Natural killer cell treated with Interleukin-12 subunit alpha and Interleukin-12 subunit beta and Interleukin-15 and Interleukin-18, amount 100 ng/mL, for 72 hours (primary cell): ENCODE measurements around the gene LDLRAD2. TPM values are rescaled to one million over a fixed set of nuclear protein-coding genes. Genes with fewer than 3 reads are reported as not detected.
A peak's percentile ranks its signal among the peaks of the same experiment; 100 is the strongest.

ENCODE experiments used
- ATAC-seq, 2 donors: fragments of 150-1000 bp; cut with Tn5 transposase in 1 of 2; sonication (Bioruptor Pico), chemical (Tn5 transposase) in 1 of 2; 2 replicates each; pipeline ENCODE4 v1.10.0; 2021
- DNase-seq: peaks from one replicate; pipeline ENCODE4 v3.0.0; 2022; ENCODE audit warnings: low spot score
- H3K27ac Mint-ChIP-seq, 2 donors: 1 replicate in 1 of 2; 2 replicates in 1 of 2; pipeline ENCODE4 v1.8.0; 2022; ENCODE audit warnings: mixed read lengths in 2 of 2, mild to moderate bottlenecking in 1 of 2, moderate library complexity in 1 of 2
- H3K27me3 Mint-ChIP-seq, 2 donors: 1 replicate in 1 of 2; 2 replicates in 1 of 2; pipeline ENCODE4 v1.8.0; 2022; ENCODE audit warnings: mixed read lengths in 2 of 2
- H3K36me3 Mint-ChIP-seq: one replicate; pipeline ENCODE4 v1.8.0; 2022; ENCODE audit warnings: mixed read lengths
- H3K4me1 Mint-ChIP-seq, 2 donors: 1 replicate in 1 of 2; 2 replicates in 1 of 2; pipeline ENCODE4 v1.8.0; 2022; ENCODE audit warnings: low read depth in 2 of 2, mixed read lengths in 2 of 2, mild to moderate bottlenecking in 1 of 2
- H3K4me3 Mint-ChIP-seq: one replicate; pipeline ENCODE4 v1.8.0; 2022; ENCODE audit warnings: mixed read lengths
- H3K9me3 Mint-ChIP-seq: 2 replicates; pipeline ENCODE4 v1.8.0; 2022; ENCODE audit warnings: mixed read lengths
- total RNA-seq, 2 donors: library from RNA; stranded (reverse); gene quantifications; one replicate each; pipeline ENCODE4 v1.2.3, GENCODE V29; 2022

The LDLRAD2 gene
- total RNA-seq, 2 donors from 2014 or later, result not detected

GRCh38 chr1:21799730-21800129, 12.3 kb upstream of the LDLRAD2 start:
- no peaks in the 10 kb centered on the region for H3K9me3 Mint-ChIP-seq
- H3K27me3 Mint-ChIP-seq, result peaks cover 0 to 3% of the 10 kb centered on the region in 2 donors
- H3K27ac Mint-ChIP-seq, result no peak overlapping the region
- H3K4me1 Mint-ChIP-seq, result peaks cover 0 to 3% of the 10 kb centered on the region in 2 donors
- H3K36me3 Mint-ChIP-seq, result no peaks in the 10 kb centered on the region
- DNase-seq (no peak), ATAC-seq (no peak)
- no peak overlapping the region for H3K4me3 Mint-ChIP-seq

- DNase-seq (no peak), ATAC-seq (no peak)
- no peak overlapping the region for H3K4me3 Mint-ChIP-seq
- no peaks in the 10 kb centered on the region for H3K36me3 Mint-ChIP-seq
- H3K27me3 Mint-ChIP-seq, result peaks cover 0 to 3% of the 10 kb centered on the region in 2 donors
- H3K27ac Mint-ChIP-seq, result no peak overlapping the region
- no peaks in the 10 kb centered on the region for H3K9me3 Mint-ChIP-seq
- H3K4me1 Mint-ChIP-seq, result peaks cover 0 to 3% of the 10 kb centered on the region in 2 donors
These were observed 11.0 kb upstream of the LDLRAD2 start for GRCh38 chr1:21801100-21801499.

DNA sequence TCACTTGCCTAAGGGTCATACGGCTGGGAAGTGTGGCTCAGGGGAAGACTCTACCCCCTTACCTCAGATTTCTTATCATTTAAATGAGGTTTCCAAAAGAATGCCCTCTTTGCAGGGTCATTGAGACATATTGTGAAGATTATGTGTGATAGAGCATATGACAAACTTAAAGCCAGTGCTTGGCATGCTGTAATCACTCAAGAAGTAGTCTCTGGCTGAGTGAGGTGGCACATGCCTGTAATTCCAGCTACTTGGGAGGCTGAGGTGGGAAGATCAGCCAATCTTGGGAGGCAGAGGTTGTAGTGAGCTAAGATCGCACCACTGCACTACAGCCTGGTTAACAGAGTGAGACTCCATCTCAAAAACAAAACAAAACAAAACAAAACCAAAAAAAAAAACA, 7.5 kb upstream of the LDLRAD2 start:
- DNase-seq, result no peak
- no peaks in the 10 kb centered on the region for H3K4me1 Mint-ChIP-seq
- no peak overlapping the region for H3K4me3 Mint-ChIP-seq

GRCh38 chr1:21813542-21813941, 1.5 kb downstream of the LDLRAD2 start:
- no peak for ATAC-seq
- H3K27ac Mint-ChIP-seq, result no peak overlapping the region
- peaks cover 7 to 15% of the 10 kb centered on the region in 2 donors for H3K4me1 Mint-ChIP-seq
- no peak for DNase-seq
- no peak overlapping the region for H3K4me3 Mint-ChIP-seq
- H3K9me3 Mint-ChIP-seq, result peaks cover 4% of the 10 kb centered on the region
- H3K36me3 Mint-ChIP-seq, result no peaks in the 10 kb centered on the region
- peaks cover 4 to 8% of the 10 kb centered on the region in 2 donors for H3K27me3 Mint-ChIP-seq

More for the DNA sequence above, 7.5 kb upstream of the LDLRAD2 start:
- H3K36me3 Mint-ChIP-seq, result no peaks in the 10 kb centered on the region
- no peak overlapping the region for H3K27ac Mint-ChIP-seq
- peaks cover 0 to 3% of the 10 kb centered on the region in 2 donors for H3K27me3 Mint-ChIP-seq
- no peak for ATAC-seq
- H3K9me3 Mint-ChIP-seq, result no peaks in the 10 kb centered on the region

DNA sequence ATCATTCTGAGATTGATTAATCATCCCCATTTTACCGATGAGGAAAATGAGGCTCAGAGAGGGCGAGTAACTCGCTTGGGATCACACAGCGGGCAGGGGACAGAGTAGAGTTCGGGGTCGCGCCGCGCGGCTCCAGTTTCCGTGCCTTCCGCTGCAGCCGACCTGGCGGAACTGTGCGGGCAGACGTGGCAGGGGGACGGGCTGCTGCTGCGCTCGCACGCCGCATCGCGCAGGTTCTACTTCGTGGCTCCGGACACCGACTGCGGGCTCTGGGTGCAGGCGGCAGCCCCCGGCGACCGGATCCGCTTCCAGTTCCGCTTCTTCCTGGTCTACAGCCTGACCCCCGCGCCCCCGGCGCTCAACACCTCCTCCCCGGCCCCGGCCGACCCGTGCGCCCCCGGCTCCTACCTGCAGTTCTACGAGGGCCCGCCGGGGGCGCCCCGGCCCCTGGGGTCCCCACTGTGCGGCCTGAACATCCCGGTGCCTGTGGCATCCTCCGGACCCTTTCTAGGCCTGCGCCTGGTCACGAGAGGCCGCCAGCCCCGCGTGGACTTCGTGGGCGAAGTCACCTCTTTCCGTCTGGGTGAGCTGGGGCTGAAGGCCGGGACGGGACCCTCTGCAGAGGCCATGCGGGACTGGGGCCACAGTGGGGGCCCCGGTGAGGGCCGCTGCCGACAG, 2.3 kb downstream of the LDLRAD2 start:
- H3K27me3 Mint-ChIP-seq, result peaks cover 4 to 8% of the 10 kb centered on the region in 2 donors
- H3K27ac Mint-ChIP-seq, result peak overlapping the region in 1 of 2 donors; percentile 34
- peak overlapping the region; percentile 91 for H3K4me3 Mint-ChIP-seq
- no peak for DNase-seq
- no peaks in the 10 kb centered on the region for H3K36me3 Mint-ChIP-seq
- peak; percentile 73 to 75 for ATAC-seq
- H3K4me1 Mint-ChIP-seq, result peaks cover 7 to 16% of the 10 kb centered on the region in 2 donors
- peaks cover 4% of the 10 kb centered on the region for H3K9me3 Mint-ChIP-seq

GRCh38 chr1:21814981-21815582, 3.0 kb downstream of the LDLRAD2 start:
- peaks cover 4% of the 10 kb centered on the region for H3K9me3 Mint-ChIP-seq
- ATAC-seq, result peak; percentile 31 to 56
- DNase-seq, result no peak
- H3K27ac Mint-ChIP-seq, result peak overlapping the region in 1 of 2 donors; percentile 34
- H3K4me3 Mint-ChIP-seq, result peak overlapping the region; percentile 91
- H3K4me1 Mint-ChIP-seq, result peaks cover 7 to 16% of the 10 kb centered on the region in 2 donors
- H3K27me3 Mint-ChIP-seq, result peaks cover 4 to 8% of the 10 kb centered on the region in 2 donors
- no peaks in the 10 kb centered on the region for H3K36me3 Mint-ChIP-seq

- H3K4me3 Mint-ChIP-seq, result no peak overlapping the region
- no peaks in the 10 kb centered on the region for H3K36me3 Mint-ChIP-seq
- H3K27ac Mint-ChIP-seq, result no peak overlapping the region
- H3K4me1 Mint-ChIP-seq, result peaks cover 7 to 16% of the 10 kb centered on the region in 2 donors
- ATAC-seq (no peak), DNase-seq (no peak)
- H3K9me3 Mint-ChIP-seq, result peaks cover 4% of the 10 kb centered on the region
- H3K27me3 Mint-ChIP-seq, result peaks cover 4 to 8% of the 10 kb centered on the region in 2 donors
These were observed 3.8 kb downstream of the LDLRAD2 start for GRCh38 chr1:21815724-21816321.

GRCh38 chr1:21816602-21817302, 4.7 kb downstream of the LDLRAD2 start:
- Mint-ChIP-seq H3K27ac (peak overlapping the region in 1 of 2 donors; percentile 34), H3K36me3 (no peaks in the 10 kb centered on the region), H3K4me3 (no peak overlapping the region), H3K9me3 (peaks cover 4% of the 10 kb centered on the region), H3K27me3 (peaks cover 4 to 8% of the 10 kb centered on the region in 2 donors), H3K4me1 (peaks cover 7 to 16% of the 10 kb centered on the region in 2 donors)
- DNase-seq (no peak), ATAC-seq (no peak)

DNA sequence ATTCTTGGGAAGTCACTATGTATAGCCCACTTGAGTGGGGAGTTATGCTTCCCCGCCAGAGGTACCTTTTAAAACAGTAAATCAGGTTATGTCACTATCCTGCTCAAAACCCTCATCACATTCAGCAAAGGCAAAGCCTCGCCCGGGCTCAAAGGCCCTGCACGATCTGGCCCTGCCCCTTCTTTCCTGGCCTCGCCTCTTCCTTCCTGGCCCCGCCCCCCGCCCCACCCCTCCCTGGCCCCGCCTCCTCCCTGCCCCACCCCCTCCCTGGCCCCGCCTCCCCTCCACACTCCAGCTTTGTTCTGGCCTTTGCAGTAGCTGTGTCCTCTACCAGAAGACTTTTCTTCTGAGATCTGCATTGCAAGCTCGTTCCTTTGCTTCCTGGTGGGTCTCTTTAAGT, 6.6 kb downstream of the LDLRAD2 start:
- Mint-ChIP-seq H3K4me1 (peaks cover 7 to 16% of the 10 kb centered on the region in 2 donors), H3K36me3 (no peaks in the 10 kb centered on the region), H3K27me3 (peaks cover 4 to 8% of the 10 kb centered on the region in 2 donors), H3K4me3 (no peak overlapping the region), H3K27ac (no peak overlapping the region), H3K9me3 (peaks cover 4% of the 10 kb centered on the region)
- ATAC-seq (peak in 1 of 2 donors; percentile 63), DNase-seq (no peak)

GRCh38 chr1:21820597-21821232, 8.7 kb downstream of the LDLRAD2 start:
- DNase-seq (no peak), ATAC-seq (no peak)
- Mint-ChIP-seq H3K27me3 (no peaks in the 10 kb centered on the region), H3K9me3 (no peaks in the 10 kb centered on the region), H3K4me3 (no peak overlapping the region), H3K27ac (no peak overlapping the region), H3K4me1 (peaks cover 0 to 8% of the 10 kb centered on the region in 2 donors), H3K36me3 (no peaks in the 10 kb centered on the region)

- H3K9me3 Mint-ChIP-seq, result no peaks in the 10 kb centered on the region
These were observed 9.4 kb downstream of the LDLRAD2 start for GRCh38 chr1:21821385-21822019.

DNA sequence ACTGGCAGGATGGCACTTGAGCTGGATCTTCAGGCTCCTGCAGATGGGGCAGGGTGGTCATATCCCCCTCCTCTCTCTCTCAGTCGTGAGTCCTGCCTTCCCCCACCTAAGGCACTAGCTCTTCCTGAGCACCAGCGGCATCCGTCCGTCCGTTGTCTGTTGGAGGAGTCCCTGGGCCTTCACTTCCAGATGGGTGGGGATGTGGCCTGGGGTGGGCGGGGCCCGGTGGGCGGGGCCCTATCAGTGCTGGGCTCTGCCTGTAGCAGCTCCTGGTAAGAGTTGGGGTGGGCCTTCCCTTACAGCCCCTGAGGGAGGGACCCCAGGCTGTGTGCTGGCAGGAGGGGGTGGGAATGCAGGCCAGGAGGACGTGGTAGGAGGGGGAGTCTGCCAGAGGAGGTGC, 10.3 kb downstream of the LDLRAD2 start:
- Mint-ChIP-seq H3K27me3 (no peaks in the 10 kb centered on the region), H3K27ac (no peak overlapping the region), H3K9me3 (no peaks in the 10 kb centered on the region), H3K4me1 (peaks cover 0 to 4% of the 10 kb centered on the region in 2 donors), H3K4me3 (no peak overlapping the region), H3K36me3 (no peaks in the 10 kb centered on the region)
- ATAC-seq, result no peak
- no peak for DNase-seq

More at GRCh38 chr1:21821385-21822019, 9.4 kb downstream of the LDLRAD2 start:
- Mint-ChIP-seq H3K4me1 (peaks cover 0 to 8% of the 10 kb centered on the region in 2 donors), H3K27me3 (no peaks in the 10 kb centered on the region), H3K4me3 (no peak overlapping the region), H3K27ac (no peak overlapping the region), H3K36me3 (no peaks in the 10 kb centered on the region)
- DNase-seq (no peak), ATAC-seq (no peak)
